SK-N-SH treated with all-trans-retinoic acid at 6 μM for 48 hours (cell line): Measurements from ENCODE around the gene DNAH1.

Source experiments
- ATAC-seq: fragments of 200-7000 bp; cut with Tn5 transposase; 3 replicates; pipeline ENCODE4 v1.9.1; 2020; ENCODE audit warnings: mild to moderate bottlenecking, moderate library complexity
- ARNTL ChIP-seq: fragments of 450-650 bp; formaldehyde crosslinking; IDR thresholded peaks from 2 replicates; pipeline ENCODE4 v1.5.0; 2020; ENCODE audit warnings: low read depth, mild to moderate bottlenecking, moderate library complexity, borderline replicate concordance
- BACH2 ChIP-seq: fragments of 250-450 bp; sonication (Bioruptor Pico); IDR thresholded peaks from 2 replicates; pipeline ENCODE4 v1.9.0; 2021; ENCODE audit warnings: mild to moderate bottlenecking, borderline replicate concordance
- CREB5 ChIP-seq: fragments of 250-450 bp; sonication (Bioruptor Pico); IDR thresholded peaks from 2 replicates; pipeline ENCODE4 v1.5.1; 2020; ENCODE audit warnings: low read depth, mild to moderate bottlenecking, moderate library complexity
- CSDC2 ChIP-seq: fragments of 250-450 bp; sonication (Bioruptor Pico); IDR thresholded peaks from 2 replicates; pipeline ENCODE4 v1.5.0; 2020; ENCODE audit warnings: mild to moderate bottlenecking, moderate library complexity
- ESRRG ChIP-seq: fragments of 250-450 bp; sonication (Bioruptor Pico); IDR thresholded peaks from 2 replicates; pipeline ENCODE4 v1.6.1; 2021; ENCODE audit warnings: mild to moderate bottlenecking
- GLIS3 ChIP-seq: fragments of 250-450 bp; sonication (Bioruptor Pico); IDR thresholded peaks from 2 replicates; pipeline ENCODE4 v1.5.0; 2020; ENCODE audit warnings: mild to moderate bottlenecking, moderate library complexity
- ISL1 ChIP-seq: fragments of 250-450 bp; sonication (Bioruptor Pico); IDR thresholded peaks from 2 replicates; pipeline ENCODE4 v2.1.2; 2022; ENCODE audit warnings: mild to moderate bottlenecking, moderate library complexity
- OSR1 ChIP-seq: fragments of 250-450 bp; sonication (Bioruptor Pico); IDR thresholded peaks from 2 replicates; pipeline ENCODE4 v1.8.0; 2022; ENCODE audit warnings: moderate library complexity, mild to moderate bottlenecking, inconsistent platforms
- PATZ1 ChIP-seq: fragments of 250-450 bp; sonication (Bioruptor Pico); IDR thresholded peaks from 2 replicates; pipeline ENCODE4 v1.8.0; 2020; ENCODE audit warnings: mild to moderate bottlenecking, moderate library complexity, borderline replicate concordance
- PPARA ChIP-seq: fragments of 250-450 bp; sonication (Bioruptor Pico); IDR thresholded peaks from 2 replicates; pipeline ENCODE4 v1.5.0; 2020; ENCODE audit warnings: mild to moderate bottlenecking, borderline replicate concordance
- RARB ChIP-seq: fragments of 250-450 bp; sonication (Bioruptor Pico); IDR thresholded peaks from 2 replicates; pipeline ENCODE4 v1.8.0; 2021; ENCODE audit warnings: mild to moderate bottlenecking, moderate library complexity
- SNAI2 ChIP-seq: fragments of 250-450 bp; sonication (Bioruptor Pico); IDR thresholded peaks from 2 replicates; pipeline ENCODE4 v1.5.0; 2020; ENCODE audit warnings: mild to moderate bottlenecking, moderate library complexity
- TCF4 ChIP-seq: fragments of 250-450 bp; sonication (Bioruptor Pico); IDR thresholded peaks from 2 replicates; pipeline ENCODE4 v1.8.0; 2021; ENCODE audit warnings: mild to moderate bottlenecking, moderate library complexity, borderline replicate concordance
- TOX ChIP-seq: fragments of 250-450 bp; sonication (Bioruptor Pico); IDR thresholded peaks from 2 replicates; pipeline ENCODE4 v1.8.0; 2021; ENCODE audit warnings: mild to moderate bottlenecking, moderate library complexity, borderline replicate concordance
- ZC3H10 ChIP-seq: fragments of 250-450 bp; sonication (Bioruptor Pico); IDR thresholded peaks from 2 replicates; pipeline ENCODE4 v1.5.1; 2021; ENCODE audit warnings: mild to moderate bottlenecking, moderate library complexity
- ZFP3 ChIP-seq: fragments of 250-450 bp; sonication (Bioruptor Pico); IDR thresholded peaks from 2 replicates; pipeline ENCODE4 v1.5.0; 2020; ENCODE audit warnings: mild to moderate bottlenecking, moderate library complexity
- ZFP30 ChIP-seq: fragments of 450-650 bp; formaldehyde crosslinking; IDR thresholded peaks from 2 replicates; pipeline ENCODE4 v1.5.0; 2022; ENCODE audit warnings: mild to moderate bottlenecking, moderate library complexity
- ZNF565 ChIP-seq: fragments of 450-650 bp; formaldehyde crosslinking; conservative IDR thresholded peaks from 2 replicates; pipeline ENCODE4 v1.5.0; 2020; ENCODE audit warnings: low read depth, mild to moderate bottlenecking, moderate library complexity
- ZNF70 ChIP-seq: fragments of 450-650 bp; formaldehyde crosslinking; IDR thresholded peaks from 2 replicates; pipeline ENCODE4 v1.5.0; 2020; ENCODE audit warnings: mild to moderate bottlenecking, moderate library complexity
- ZNF8 ChIP-seq: fragments of 450-650 bp; formaldehyde crosslinking; IDR thresholded peaks from 2 replicates; pipeline ENCODE4 v1.5.0; 2020; ENCODE audit warnings: mild to moderate bottlenecking, moderate library complexity
- TF ChIP-seq, protein P1 (sequence below): fragments of 250-450 bp; sonication (Bioruptor Pico); IDR thresholded peaks from 2 replicates; pipeline ENCODE4 v1.8.0; 2021; ENCODE audit warnings: low read depth, mild to moderate bottlenecking, moderate library complexity, borderline replicate concordance
- TF ChIP-seq, protein P2 (sequence below): fragments of 250-450 bp; sonication (Bioruptor Pico); IDR thresholded peaks from 2 replicates; pipeline ENCODE4 v1.5.1; 2021; ENCODE audit warnings: mild to moderate bottlenecking, moderate library complexity
- TF ChIP-seq, protein P3 (sequence below): fragments of 250-450 bp; sonication (Bioruptor Pico); IDR thresholded peaks from 2 replicates; pipeline ENCODE4 v1.5.0; 2020; ENCODE audit warnings: mild to moderate bottlenecking, moderate library complexity

The DNAH1 gene

DNA sequence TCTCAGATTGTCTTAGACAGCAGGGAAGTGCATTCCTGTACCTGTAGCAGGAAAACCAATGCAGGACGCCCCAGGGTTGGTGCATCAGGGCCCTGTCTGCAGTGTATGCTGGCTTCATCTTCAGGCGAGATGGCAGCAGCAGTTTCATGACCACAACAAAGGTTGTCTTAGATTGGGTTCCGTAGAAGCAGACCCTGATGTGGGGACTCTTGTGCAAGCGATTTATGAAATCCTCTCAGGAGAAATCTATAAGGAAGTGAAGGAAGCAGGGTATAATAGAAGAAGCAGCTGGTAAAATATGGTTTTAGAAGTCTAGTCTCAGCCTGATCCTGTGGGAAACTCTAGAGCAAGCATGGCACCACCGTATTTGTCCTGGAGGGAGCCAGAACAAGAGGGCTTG lies 25.0 kb downstream of the DNAH1 start:
- no peak for ATAC-seq
- TF ChIP-seq CSDC2 (CRISPR knock-in tag) (no peak), ZFP3 (no peak), TOX (CRISPR knock-in tag) (no peak), CREB5 (no peak), ZC3H10 (no peak), ARNTL (no peak), ZFP30 (no peak), ZNF8 (CRISPR knock-in tag) (no peak), TCF4 (no peak), ISL1 (CRISPR knock-in tag) (no peak), ZNF565 (no peak), BACH2 (no peak), GLIS3 (CRISPR knock-in tag) (no peak)
- TF ChIP-seq, protein P1, sequence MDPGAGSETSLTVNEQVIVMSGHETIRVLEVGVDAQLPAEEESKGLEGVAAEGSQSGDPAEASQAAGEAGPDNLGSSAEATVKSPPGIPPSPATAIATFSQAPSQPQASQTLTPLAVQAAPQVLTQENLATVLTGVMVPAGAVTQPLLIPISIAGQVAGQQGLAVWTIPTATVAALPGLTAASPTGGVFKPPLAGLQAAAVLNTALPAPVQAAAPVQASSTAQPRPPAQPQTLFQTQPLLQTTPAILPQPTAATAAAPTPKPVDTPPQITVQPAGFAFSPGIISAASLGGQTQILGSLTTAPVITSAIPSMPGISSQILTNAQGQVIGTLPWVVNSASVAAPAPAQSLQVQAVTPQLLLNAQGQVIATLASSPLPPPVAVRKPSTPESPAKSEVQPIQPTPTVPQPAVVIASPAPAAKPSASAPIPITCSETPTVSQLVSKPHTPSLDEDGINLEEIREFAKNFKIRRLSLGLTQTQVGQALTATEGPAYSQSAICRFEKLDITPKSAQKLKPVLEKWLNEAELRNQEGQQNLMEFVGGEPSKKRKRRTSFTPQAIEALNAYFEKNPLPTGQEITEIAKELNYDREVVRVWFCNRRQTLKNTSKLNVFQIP (CRISPR knock-in tag), result no peak
- TF ChIP-seq, protein P2, sequence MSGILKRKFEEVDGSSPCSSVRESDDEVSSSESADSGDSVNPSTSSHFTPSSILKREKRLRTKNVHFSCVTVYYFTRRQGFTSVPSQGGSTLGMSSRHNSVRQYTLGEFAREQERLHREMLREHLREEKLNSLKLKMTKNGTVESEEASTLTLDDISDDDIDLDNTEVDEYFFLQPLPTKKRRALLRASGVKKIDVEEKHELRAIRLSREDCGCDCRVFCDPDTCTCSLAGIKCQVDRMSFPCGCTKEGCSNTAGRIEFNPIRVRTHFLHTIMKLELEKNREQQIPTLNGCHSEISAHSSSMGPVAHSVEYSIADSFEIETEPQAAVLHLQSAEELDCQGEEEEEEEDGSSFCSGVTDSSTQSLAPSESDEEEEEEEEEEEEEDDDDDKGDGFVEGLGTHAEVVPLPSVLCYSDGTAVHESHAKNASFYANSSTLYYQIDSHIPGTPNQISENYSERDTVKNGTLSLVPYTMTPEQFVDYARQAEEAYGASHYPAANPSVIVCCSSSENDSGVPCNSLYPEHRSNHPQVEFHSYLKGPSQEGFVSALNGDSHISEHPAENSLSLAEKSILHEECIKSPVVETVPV (CRISPR knock-in tag), result no peak
- TF ChIP-seq, protein P3, sequence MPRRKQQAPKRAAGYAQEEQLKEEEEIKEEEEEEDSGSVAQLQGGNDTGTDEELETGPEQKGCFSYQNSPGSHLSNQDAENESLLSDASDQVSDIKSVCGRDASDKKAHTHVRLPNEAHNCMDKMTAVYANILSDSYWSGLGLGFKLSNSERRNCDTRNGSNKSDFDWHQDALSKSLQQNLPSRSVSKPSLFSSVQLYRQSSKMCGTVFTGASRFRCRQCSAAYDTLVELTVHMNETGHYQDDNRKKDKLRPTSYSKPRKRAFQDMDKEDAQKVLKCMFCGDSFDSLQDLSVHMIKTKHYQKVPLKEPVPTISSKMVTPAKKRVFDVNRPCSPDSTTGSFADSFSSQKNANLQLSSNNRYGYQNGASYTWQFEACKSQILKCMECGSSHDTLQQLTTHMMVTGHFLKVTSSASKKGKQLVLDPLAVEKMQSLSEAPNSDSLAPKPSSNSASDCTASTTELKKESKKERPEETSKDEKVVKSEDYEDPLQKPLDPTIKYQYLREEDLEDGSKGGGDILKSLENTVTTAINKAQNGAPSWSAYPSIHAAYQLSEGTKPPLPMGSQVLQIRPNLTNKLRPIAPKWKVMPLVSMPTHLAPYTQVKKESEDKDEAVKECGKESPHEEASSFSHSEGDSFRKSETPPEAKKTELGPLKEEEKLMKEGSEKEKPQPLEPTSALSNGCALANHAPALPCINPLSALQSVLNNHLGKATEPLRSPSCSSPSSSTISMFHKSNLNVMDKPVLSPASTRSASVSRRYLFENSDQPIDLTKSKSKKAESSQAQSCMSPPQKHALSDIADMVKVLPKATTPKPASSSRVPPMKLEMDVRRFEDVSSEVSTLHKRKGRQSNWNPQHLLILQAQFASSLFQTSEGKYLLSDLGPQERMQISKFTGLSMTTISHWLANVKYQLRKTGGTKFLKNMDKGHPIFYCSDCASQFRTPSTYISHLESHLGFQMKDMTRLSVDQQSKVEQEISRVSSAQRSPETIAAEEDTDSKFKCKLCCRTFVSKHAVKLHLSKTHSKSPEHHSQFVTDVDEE, result no peak

- ATAC-seq, result no peak
- TF ChIP-seq TOX (CRISPR knock-in tag), result no peak
Observed at GRCh38 chr3:52343946-52344600, 28.0 kb downstream of the DNAH1 start.

GRCh38 chr3:52345521-52346109 lies 29.5 kb downstream of the DNAH1 start:
- ATAC-seq, result peak; percentile 23; the same call in 1 of the 3 replicates

More at GRCh38 chr3:52345521-52346109, 29.5 kb downstream of the DNAH1 start:
- TF ChIP-seq TCF4 (no peak), ZNF8 (CRISPR knock-in tag) (no peak), ESRRG (no peak), SNAI2 (no peak), CSDC2 (CRISPR knock-in tag) (no peak), ZNF70 (CRISPR knock-in tag) (no peak), ZC3H10 (no peak), GLIS3 (CRISPR knock-in tag) (no peak), RARB (CRISPR knock-in tag) (no peak), TOX (CRISPR knock-in tag) (no peak), BACH2 (no peak), ARNTL (no peak), PPARA (CRISPR knock-in tag) (no peak), PATZ1 (CRISPR knock-in tag) (no peak), OSR1 (CRISPR knock-in tag) (no peak), ISL1 (CRISPR knock-in tag) (no peak)
- TF ChIP-seq, protein P1 (CRISPR knock-in tag), result no peak
